HG02610 (cell line): ENCODE results near the gene EDC4.
"Not testable (repeated sequence)": the region's sequence is repeated elsewhere in the genome, so short reads cannot be mapped to it uniquely, and the experiment has no call there.

ENCODE experiments used
- ATAC-seq: cut with Tn5 transposase; IDR thresholded peaks from one replicate; pipeline ENCODE4 v1.9.1; 2021; ENCODE audit warnings: mild to moderate bottlenecking, moderate library complexity; ENCODE audit not compliant: unreplicated experiment

Gene EDC4

GRCh38 chr16:67848118-67848517, 24.7 kb upstream of the EDC4 start:
- ATAC-seq: no peak

- ATAC-seq: no peak
Observed at GRCh38 chr16:67853670-67854069, 19.2 kb upstream of the EDC4 start.

GRCh38 chr16:67855789-67856188, 17.1 kb upstream of the EDC4 start:
- no peak for ATAC-seq

- no peak for ATAC-seq
Observed at GRCh38 chr16:67856927-67857546, 15.8 kb upstream of the EDC4 start.

- no peak for ATAC-seq
Observed at GRCh38 chr16:67857547-67858233, 15.2 kb upstream of the EDC4 start.

- no peak for ATAC-seq
Observed at GRCh38 chr16:67858500-67858899, 14.4 kb upstream of the EDC4 start.

- ATAC-seq: no peak
Observed at GRCh38 chr16:67860589-67861398, 12.1 kb upstream of the EDC4 start.

GRCh38 chr16:67861877-67862276, 11.0 kb upstream of the EDC4 start:
- ATAC-seq: no peak

- ATAC-seq: no peak
Observed at GRCh38 chr16:67862623-67863583, 9.9 kb upstream of the EDC4 start.

- ATAC-seq: not testable (repeated sequence)
Observed at GRCh38 chr16:67864044-67864443, 8.8 kb upstream of the EDC4 start.

GRCh38 chr16:67864594-67864993, 8.3 kb upstream of the EDC4 start:
- ATAC-seq: no peak

GRCh38 chr16:67865318-67865717, 7.5 kb upstream of the EDC4 start:
- no peak for ATAC-seq

- ATAC-seq: no peak
Observed at GRCh38 chr16:67868290-67868689, 4.6 kb upstream of the EDC4 start.

- no peak for ATAC-seq
Observed at GRCh38 chr16:67869653-67870052, 3.2 kb upstream of the EDC4 start.

GRCh38 chr16:67871256-67871655, 1.6 kb upstream of the EDC4 start:
- no peak for ATAC-seq

- ATAC-seq: no peak
Observed at GRCh38 chr16:67872131-67872630, 671 bp upstream of the EDC4 start.

- no peak for ATAC-seq
Observed at GRCh38 chr16:67873435-67874370, 851 bp downstream of the EDC4 start.

- no peak for ATAC-seq
Observed at GRCh38 chr16:67874372-67874771, 1.5 kb downstream of the EDC4 start.

- no peak for ATAC-seq
Observed at GRCh38 chr16:67877064-67877463, 4.2 kb downstream of the EDC4 start.

- ATAC-seq: no peak
Observed at GRCh38 chr16:67878232-67878631, 5.4 kb downstream of the EDC4 start.
